ENCODE results near the gene KRTAP5-7.

GRCh38 chr11:71499546-71499945 lies 27.5 kb upstream of the KRTAP5-7 start:
- TF ChIP-seq CTCF (IDR thresholded peaks at IDR 0.05) (no peak), POLR2A (IDR thresholded peaks at IDR 0.05; ENCODE audit: low read depth) (no peak), EP300 (IDR thresholded peaks at IDR 0.05) (no peak)

Data from esophagus muscularis mucosa (tissue), 4 donors.